A673 (cell line): ENCODE results near the gene MKNK1. TPM values are rescaled to one million over a fixed set of nuclear protein-coding genes. Genes with fewer than 3 reads are reported as not detected.
A peak's percentile ranks its signal among the peaks of the same experiment; 100 is the strongest.

ENCODE experiments used
- BruUV-seq: library from RNA; stranded (reverse); fragments of 400-500 nt; replicated peaks from 2 replicates; lab custom pipeline; 2021; lab: Mats Ljungman, UMichigan
- CTCF ChIA-PET: fragments of 300-600 bp; sonication (Branson Sonifier 250); formaldehyde crosslinking; loops from one replicate; lab custom pipeline; 2022; ENCODE audit warnings: antibody characterized with exemption; lab: Charles Lee
- POLR2A ChIA-PET: fragments of 300-600 bp; sonication (Branson Sonifier 250); formaldehyde crosslinking; loops from one replicate; lab custom pipeline; 2022; ENCODE audit warnings: antibody characterized with exemption; ENCODE audit not compliant: low non-redundant PET; lab: Charles Lee
- DNase-seq: peaks from one replicate; pipeline ENCODE4 v3.0.0-alpha.2; 2015; ENCODE audit warnings: low spot score
- H3K27ac ChIP-seq: fragments of 200-600 bp; sonication (generic); 2 replicates; pipeline ENCODE4 v1.5.1; 2016; ENCODE audit warnings: mixed run types, low read depth, mild to moderate bottlenecking, mixed read lengths, antibody characterized with exemption, low read length; ENCODE audit not compliant: poor library complexity, severe bottlenecking
- H3K27me3 ChIP-seq: fragments of 200-600 bp; sonication (generic); replicated peaks from 2 replicates; pipeline ENCODE4 v1.6.1; 2017; ENCODE audit warnings: mixed run types, low read depth, mild to moderate bottlenecking, mixed read lengths, antibody characterized with exemption, low read length; ENCODE audit not compliant: insufficient read depth, poor library complexity
- H3K36me3 ChIP-seq: fragments of 200-600 bp; sonication (generic); 2 replicates; pipeline ENCODE4 v1.6.1; 2016; ENCODE audit warnings: mixed run types, mild to moderate bottlenecking, mixed read lengths, antibody characterized with exemption, low read length; ENCODE audit not compliant: insufficient read depth, poor library complexity, severe bottlenecking
- H3K4me1 ChIP-seq: fragments of 200-600 bp; sonication (generic); 2 replicates; pipeline ENCODE4 v1.6.1; 2017; ENCODE audit warnings: mixed run types, mild to moderate bottlenecking, mixed read lengths, antibody characterized with exemption, low read length; ENCODE audit not compliant: insufficient read depth, poor library complexity, severe bottlenecking
- H3K4me3 ChIP-seq: fragments of 200-600 bp; sonication (generic); 2 replicates; pipeline ENCODE4 v1.5.1; 2016; ENCODE audit warnings: low read depth, mixed run types, mild to moderate bottlenecking, mixed read lengths, low read length; ENCODE audit not compliant: poor library complexity, severe bottlenecking
- H3K9me3 ChIP-seq: fragments of 200-600 bp; sonication (generic); 2 replicates; pipeline ENCODE4 v1.6.1; 2016; ENCODE audit warnings: mixed run types, low read depth, mild to moderate bottlenecking, mixed read lengths, antibody characterized with exemption, low read length; ENCODE audit not compliant: poor library complexity, severe bottlenecking
- CTCF ChIP-seq: fragments of 300-800, 200-600 bp; sonication (generic); conservative IDR thresholded peaks from 2 replicates; pipeline ENCODE4 v1.5.1; 2017; ENCODE audit warnings: low read depth, mild to moderate bottlenecking, antibody characterized with exemption, low read length, moderate library complexity, mixed read lengths
- EZH2 ChIP-seq: fragments of 200-600 bp; sonication (generic); IDR thresholded peaks from 2 replicates; pipeline ENCODE4 v1.6.1; 2017; ENCODE audit warnings: borderline replicate concordance, low read depth, mild to moderate bottlenecking, mixed read lengths, antibody characterized with exemption, low read length; ENCODE audit not compliant: poor library complexity, severe bottlenecking
- intact Hi-C: fragments of 100-400 bp; cut with micrococcal nuclease; formaldehyde crosslinking; loops from one replicate; pipeline ENCODE4 v1.10.0; 2022; ENCODE audit not compliant: unreplicated experiment
- total RNA-seq: library from RNA; stranded (reverse); gene quantifications from 2 replicates; pipeline ENCODE4 v1.2.3, GENCODE V29; 2021

Gene MKNK1
- total RNA-seq, 1 experiment from 2014 or later: 22.7 TPM

- TF ChIP-seq EZH2 (no peak), CTCF (no peak)
- Histone ChIP-seq H3K4me1 (peaks cover 39% of the 10 kb centered on the region), H3K4me3 (no peak overlapping the region), H3K27ac (no peak overlapping the region), H3K36me3 (no peaks in the 10 kb centered on the region), H3K9me3 (no peaks in the 10 kb centered on the region), H3K27me3 (no peaks in the 10 kb centered on the region)
- ChIA-PET CTCF (no interaction called here), POLR2A (interaction anchor here (0.5 kb wide), 1 partner anchor 227 kb away, joined by 3 read pairs; no protein-coding TSS in a partner anchor)
- BruUV-seq: no TSS peak
- no peak for DNase-seq
- intact Hi-C loops: no loop called here
Observed at GRCh38 chr1:46517932-46518498, 86.1 kb downstream of the MKNK1 start.

- no peak for TF ChIP-seq EZH2
- H3K36me3 ChIP-seq: no peaks in the 10 kb centered on the region
- POLR2A ChIA-PET: no interaction called here
- peak; percentile 27 for DNase-seq
- CTCF ChIA-PET: no interaction called here
- H3K9me3 ChIP-seq: no peaks in the 10 kb centered on the region
- H3K4me1 ChIP-seq: peaks cover 33% of the 10 kb centered on the region
- intact Hi-C loops: no loop called here
- H3K27me3 ChIP-seq: no peaks in the 10 kb centered on the region
- H3K27ac ChIP-seq: no peak overlapping the region
- H3K4me3 ChIP-seq: no peak overlapping the region
- BruUV-seq: no TSS peak
Observed at GRCh38 chr1:46517010-46517600, 87.0 kb downstream of the MKNK1 start.

- Histone ChIP-seq H3K27ac (no peak overlapping the region), H3K27me3 (no peaks in the 10 kb centered on the region), H3K4me1 (peaks cover 26% of the 10 kb centered on the region), H3K36me3 (no peaks in the 10 kb centered on the region), H3K4me3 (no peak overlapping the region), H3K9me3 (no peaks in the 10 kb centered on the region)
- BruUV-seq: no TSS peak
- TF ChIP-seq EZH2 (no peak), CTCF (no peak)
- intact Hi-C loops: no loop called here
- no peak for DNase-seq
- ChIA-PET CTCF (interaction anchor here (0.6 kb wide), 1 partner anchor 74 kb away, joined by 3 read pairs; no protein-coding TSS in a partner anchor), POLR2A (no interaction called here)
Observed at GRCh38 chr1:46516200-46516950, 87.7 kb downstream of the MKNK1 start.
